CD4-positive, alpha-beta T cell treated with Interferon gamma for 1 hour (primary cell): ENCODE results near the gene TMEM63B.

Source experiments
- DNase-seq: peaks from one replicate; pipeline ENCODE4 v3.0.0-alpha.2; 2020

The TMEM63B gene

DNA sequence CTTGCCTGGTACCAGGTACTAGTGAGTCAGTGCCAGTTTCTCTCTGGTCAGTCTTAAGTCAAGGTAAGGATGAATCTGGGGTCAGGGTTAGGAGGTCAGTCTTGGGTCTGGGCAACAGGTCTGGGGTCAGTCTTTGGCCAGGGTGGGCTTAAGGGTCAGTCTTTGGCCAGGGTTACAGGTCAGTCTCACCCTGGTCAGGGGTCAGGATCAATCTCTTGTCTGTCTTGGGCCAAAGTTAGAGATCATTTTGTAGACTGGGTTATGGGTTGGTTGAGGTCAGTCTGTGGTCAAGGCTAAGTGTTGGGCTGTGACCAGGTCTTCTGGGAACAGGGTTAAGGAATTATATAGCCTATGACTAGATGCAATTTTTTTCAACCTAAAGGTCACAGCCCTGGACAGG lies 18.5 kb downstream of the TMEM63B start:
- no peak for DNase-seq

DNA sequence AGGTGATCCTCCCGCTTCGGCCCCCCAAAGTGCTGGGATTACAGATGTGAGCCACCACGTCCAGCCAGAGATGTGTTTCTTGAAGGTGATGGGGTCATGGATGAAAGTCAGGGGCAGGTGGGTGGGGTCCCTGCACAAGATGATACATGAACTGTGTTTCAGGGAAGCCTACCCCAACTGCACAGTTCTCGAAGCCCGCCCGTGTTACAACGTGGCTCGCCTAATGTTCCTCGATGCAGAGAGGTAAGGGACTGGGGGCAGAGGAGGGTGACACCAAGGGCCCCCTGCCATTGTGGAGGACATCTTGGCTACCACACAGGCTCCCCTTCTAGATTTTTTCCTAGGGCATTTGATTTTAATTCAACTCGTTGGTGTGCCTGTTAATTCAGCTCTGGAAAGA lies 19.3 kb downstream of the TMEM63B start:
- DNase-seq: no peak

- DNase-seq: no peak
Observed at GRCh38 chr6:44147256-44147655, 19.9 kb downstream of the TMEM63B start.

DNA sequence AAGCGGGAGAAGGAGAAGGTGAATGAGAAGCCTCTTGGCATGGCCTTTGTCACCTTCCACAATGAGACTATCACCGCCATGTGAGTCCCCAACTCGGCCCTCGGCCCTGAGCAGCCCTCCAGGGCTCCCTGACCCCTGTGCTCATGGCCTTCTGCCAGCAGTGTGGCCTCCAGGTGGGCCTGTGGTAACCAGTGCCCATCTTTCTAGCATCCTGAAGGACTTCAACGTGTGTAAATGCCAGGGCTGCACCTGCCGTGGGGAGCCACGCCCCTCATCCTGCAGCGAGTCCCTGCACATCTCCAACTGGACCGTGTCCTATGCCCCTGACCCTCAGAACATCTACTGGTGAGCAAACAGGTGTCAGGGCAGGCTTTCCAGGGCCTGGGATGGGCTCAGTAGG lies 21.0 kb downstream of the TMEM63B start:
- no peak for DNase-seq

- DNase-seq: no peak
Observed at GRCh38 chr6:44149369-44150012, 22.1 kb downstream of the TMEM63B start.

DNA sequence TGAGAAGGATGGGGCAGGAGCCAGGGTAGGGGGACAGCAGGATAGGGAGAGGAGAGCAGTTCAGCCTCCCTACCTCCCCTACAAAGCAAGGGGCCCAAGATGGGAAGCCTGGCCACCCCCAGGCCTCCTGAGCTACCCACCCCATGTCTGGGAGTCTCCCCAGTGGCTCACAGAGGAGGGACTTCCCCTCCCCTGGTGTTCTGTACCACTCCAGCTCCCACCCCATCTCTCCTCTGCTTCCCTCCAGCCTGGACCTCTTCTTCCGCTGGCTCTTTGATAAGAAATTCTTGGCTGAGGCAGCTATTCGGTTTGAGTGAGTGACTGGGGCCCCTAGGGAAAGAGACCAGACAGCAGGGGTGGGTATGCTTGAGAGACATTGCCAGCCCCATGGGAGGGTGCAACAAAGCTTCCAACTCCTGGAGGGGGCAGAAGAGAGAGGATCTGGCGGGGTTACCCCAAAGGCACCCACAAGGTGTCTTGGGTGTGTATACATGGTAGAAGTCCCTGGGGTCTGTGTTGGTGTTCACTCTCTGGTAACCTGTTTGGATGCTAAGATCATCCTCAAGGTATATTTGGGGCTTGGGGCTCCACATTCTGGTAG lies 23.1 kb downstream of the TMEM63B start:
- no peak for DNase-seq

- peak; percentile 71 for DNase-seq
Observed at GRCh38 chr6:44151348-44152108, 24.2 kb downstream of the TMEM63B start.

- DNase-seq: no peak
Observed at GRCh38 chr6:44152109-44152461, 24.7 kb downstream of the TMEM63B start.

DNA sequence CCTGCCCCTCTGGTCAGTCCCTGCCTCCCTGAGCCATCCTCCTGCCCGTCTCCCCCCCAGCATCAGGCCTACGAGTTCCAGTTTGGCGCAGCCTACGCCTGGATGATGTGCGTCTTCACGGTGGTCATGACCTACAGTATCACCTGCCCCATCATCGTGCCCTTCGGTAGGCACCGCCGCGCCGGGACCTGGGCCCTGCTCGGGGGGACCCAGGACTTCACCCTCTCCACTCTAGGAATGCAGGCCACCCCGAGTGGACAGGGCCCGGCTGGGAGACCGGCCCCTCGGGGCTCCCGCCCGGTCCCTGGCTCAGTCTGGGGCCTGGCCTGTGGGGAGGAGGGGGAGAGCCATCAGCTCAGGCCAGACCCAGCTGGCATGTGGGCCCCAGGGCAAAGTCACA lies 25.2 kb downstream of the TMEM63B start:
- DNase-seq: no peak

- no peak for DNase-seq
Observed at GRCh38 chr6:44154067-44154466, 26.7 kb downstream of the TMEM63B start.

DNA sequence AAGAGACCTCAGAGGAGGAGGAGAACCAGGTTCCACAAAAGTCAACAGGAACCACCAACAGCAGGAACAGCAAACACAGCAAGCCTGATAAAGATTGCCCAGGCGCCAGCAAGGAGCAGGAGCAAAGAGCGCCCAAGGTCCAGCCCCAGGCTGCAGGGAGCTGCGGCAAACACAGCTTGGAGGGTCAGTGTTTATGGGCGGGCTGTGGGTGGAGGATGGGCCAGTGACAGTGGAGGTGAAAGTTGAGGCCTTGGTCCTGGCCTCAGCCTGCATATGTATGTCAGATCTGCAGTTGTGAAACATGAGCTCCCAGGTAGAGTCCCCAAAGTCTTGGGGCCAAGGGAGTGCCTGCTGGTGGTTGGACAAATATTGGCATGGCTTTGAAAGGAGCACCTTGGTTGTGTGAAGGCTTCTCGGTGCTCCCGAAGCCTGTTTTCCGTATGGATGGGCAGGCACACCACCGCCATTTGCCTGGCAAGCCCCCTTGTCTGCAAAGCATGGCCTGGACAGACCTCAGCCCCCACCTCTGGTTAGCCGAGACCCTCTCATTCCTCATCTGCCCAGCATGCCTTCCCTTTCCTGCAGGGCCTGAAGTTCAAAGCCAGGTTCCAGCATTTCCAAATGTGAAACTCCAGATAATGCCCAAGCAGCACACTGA lies 29.3 kb downstream of the TMEM63B start:
- DNase-seq: no peak

- DNase-seq: no peak
Observed at GRCh38 chr6:44157152-44157521, 29.8 kb downstream of the TMEM63B start.

GRCh38 chr6:44158770-44159228 lies 31.4 kb downstream of the TMEM63B start, which contains the start of gene CAPN11:
Gene CAPN11 (plus strand): TSS chr6:44158820. CDS start chr6:44158849, 29 bp downstream.
- DNase-seq: no peak

- DNase-seq: no peak
Observed at GRCh38 chr6:44161997-44162338, 34.6 kb downstream of the TMEM63B start.

DNA sequence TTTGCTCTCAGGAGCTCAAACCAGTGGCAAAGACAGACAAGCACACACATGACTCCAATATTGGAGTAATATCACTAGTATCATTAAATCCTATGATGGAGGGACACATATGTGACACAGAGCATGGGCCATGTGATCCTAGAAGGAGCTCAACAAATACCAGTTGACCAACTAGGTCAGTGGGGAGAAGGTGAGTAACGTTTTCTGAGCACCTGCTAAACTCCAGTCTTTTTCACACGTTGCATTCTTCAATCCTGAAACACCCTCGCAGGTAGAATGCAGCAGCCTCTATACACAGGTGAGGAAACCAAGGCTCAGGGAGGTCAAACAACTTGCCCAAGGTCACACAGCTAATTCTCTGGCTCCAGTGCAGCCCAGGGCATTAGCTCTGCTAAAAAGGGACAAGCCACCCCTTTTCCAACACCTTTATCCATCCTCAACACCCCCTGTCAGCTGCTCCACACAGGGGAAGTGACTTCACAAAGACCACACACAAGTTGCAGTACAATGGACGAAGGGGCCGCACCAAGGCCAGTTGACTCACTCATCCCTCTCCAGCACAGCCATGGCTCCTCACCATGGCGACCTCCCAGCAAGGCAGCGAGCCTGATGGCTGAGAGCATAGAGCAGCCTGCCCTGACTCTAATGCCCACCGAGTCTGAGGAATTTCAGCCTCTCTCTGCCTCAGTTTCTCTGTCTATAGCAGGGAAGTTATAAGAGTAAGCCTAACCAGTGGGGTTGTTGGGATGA lies 35.7 kb downstream of the TMEM63B start:
- DNase-seq: no peak

DNA sequence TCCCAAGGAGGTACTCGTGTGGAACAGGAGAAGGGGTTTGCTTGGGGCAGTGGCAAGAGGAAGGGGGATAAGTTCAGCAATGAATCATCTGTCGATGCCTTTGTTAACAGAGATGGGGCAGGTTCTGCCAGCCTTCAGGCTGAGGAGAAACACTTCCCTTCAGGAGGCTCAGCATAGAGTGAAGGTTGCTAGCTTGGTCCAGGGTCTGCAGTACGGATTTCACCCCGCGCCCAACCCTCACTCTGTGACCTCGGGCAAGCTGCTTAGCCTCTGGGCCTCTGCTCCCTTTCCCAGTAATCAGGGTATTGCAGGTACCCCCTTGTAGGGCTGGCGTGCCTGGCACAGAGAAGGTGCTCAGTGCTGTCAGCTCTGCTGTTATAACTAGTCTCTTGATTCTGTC lies 38.8 kb downstream of the TMEM63B start:
- DNase-seq: no peak

- DNase-seq: no peak
Observed at GRCh38 chr6:44166591-44167184, 39.3 kb downstream of the TMEM63B start.

GRCh38 chr6:44167567-44167966 lies 40.2 kb downstream of the TMEM63B start:
- no peak for DNase-seq

DNA sequence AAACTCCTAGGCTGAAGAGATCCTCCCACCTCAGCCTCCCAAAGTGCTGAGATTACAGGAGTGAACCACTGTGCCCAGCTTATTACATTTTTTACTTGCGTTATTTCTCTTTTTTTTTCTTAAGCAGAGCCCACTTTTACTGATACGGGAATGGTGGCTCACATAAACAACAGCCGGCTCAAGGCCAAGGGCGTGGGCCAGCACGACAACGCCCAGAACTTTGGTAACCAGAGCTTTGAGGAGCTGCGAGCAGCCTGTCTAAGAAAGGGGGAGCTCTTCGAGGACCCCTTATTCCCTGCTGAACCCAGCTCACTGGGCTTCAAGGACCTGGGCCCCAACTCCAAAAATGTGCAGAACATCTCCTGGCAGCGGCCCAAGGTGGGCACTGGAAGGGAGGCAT lies 41.8 kb downstream of the TMEM63B start:
- no peak for DNase-seq

- no peak for DNase-seq
Observed at GRCh38 chr6:44169886-44170570, 42.7 kb downstream of the TMEM63B start.

GRCh38 chr6:44171899-44172546 lies 44.7 kb downstream of the TMEM63B start:
- DNase-seq: no peak
